GM12878 (cell line): Measurements from ENCODE around the gene ETF1. TPM values are rescaled to one million over a fixed set of nuclear protein-coding genes. Genes with fewer than 3 reads are reported as not detected.
A peak's percentile ranks its signal among the peaks of the same experiment; 100 is the strongest.

ENCODE experiments used
- ATAC-seq: fragments of 200-7000 bp; cut with Tn5 transposase; 3 replicates; pipeline ENCODE4 v1.9.1; 2020; ENCODE audit warnings: mild to moderate bottlenecking, moderate library complexity
- BruUV-seq: library from RNA; stranded (reverse); fragments of 400-500 nt; replicated peaks from 2 replicates; lab custom pipeline; 2021; lab: Mats Ljungman, UMichigan
- CTCF ChIA-PET: fragments of 300-600 bp; sonication (Branson Sonifier 250); formaldehyde crosslinking; extraction: SDS; loops from one replicate; lab custom pipeline; 2021; ENCODE audit warnings: inconsistent platforms; lab: Yijun Ruan, JAX
- POLR2A ChIA-PET: fragments of 350-600 bp; formaldehyde crosslinking; extraction: SDS; loops from one replicate; lab custom pipeline; 2021; ENCODE audit warnings: inconsistent platforms; lab: Charles Lee
- RAD21 ChIA-PET: fragments of 300-600 bp; sonication (Branson Sonifier 250); formaldehyde crosslinking; loops from one replicate; lab custom pipeline; 2023; ENCODE audit warnings: antibody characterized with exemption; ENCODE audit not compliant: unreplicated experiment; lab: Charles Lee
- SMC1A ChIA-PET: fragments of 300-600 bp; sonication (Branson Sonifier 250); formaldehyde crosslinking; loops from one replicate; lab custom pipeline; 2023; ENCODE audit not compliant: unreplicated experiment, uncharacterized antibody; lab: Charles Lee
- DNase-seq: peaks from one replicate; pipeline ENCODE4 v3.0.0-alpha.2; 2011; ENCODE audit warnings: low read depth, low spot score
- FAIRE-seq: peaks from 3 replicates; lab custom pipeline; 2011; peaks lifted over from hg19 to GRCh38; lab: Jason Lieb, UNC
- H2AFZ ChIP-seq: 2 replicates; pipeline ENCODE4 v1.6.0; 2011; ENCODE audit warnings: low read depth, low read length, control low read depth; ENCODE audit not compliant: control insufficient read depth
- H3K27ac ChIP-seq: 2 replicates; pipeline ENCODE4 v1.5.1; 2011; ENCODE audit warnings: control low read depth; ENCODE audit not compliant: control insufficient read depth, insufficient read depth
- H3K27me3 ChIP-seq, 2 experiments: replicated peaks in 1 of 2; 2 replicates each; pipeline versions ENCODE4 v1.6.0 to v1.6.1; 2011; ENCODE audit warnings: low read length in 1 of 2; ENCODE audit not compliant: control insufficient read depth in 2 of 2, insufficient read depth in 2 of 2
- H3K36me3 ChIP-seq, 2 experiments: 2 replicates each; pipeline ENCODE4 v1.5.1; 2011; ENCODE audit warnings: low read length in 1 of 2; ENCODE audit not compliant: control insufficient read depth in 2 of 2, insufficient read depth in 2 of 2
- H3K4me1 ChIP-seq: 2 replicates; pipeline ENCODE4 v1.6.1; 2011; ENCODE audit warnings: mild to moderate bottlenecking, low read length, moderate library complexity, mixed read lengths; ENCODE audit not compliant: control insufficient read depth, insufficient read depth
- H3K4me2 ChIP-seq: 2 replicates; pipeline ENCODE4 v1.6.0; 2011; ENCODE audit warnings: control low read depth; ENCODE audit not compliant: control insufficient read depth, insufficient read depth
- H3K4me3 ChIP-seq: fragments of 200-600 bp; sonication (generic); 2 replicates; pipeline ENCODE4 v1.5.1; 2016
- H3K79me2 ChIP-seq: 2 replicates; pipeline ENCODE4 v1.6.0; 2011; ENCODE audit warnings: low read length; ENCODE audit not compliant: control insufficient read depth, insufficient read depth
- H3K9ac ChIP-seq: 2 replicates; pipeline ENCODE4 v1.8.0; 2011; ENCODE audit warnings: low read length, control low read depth, mixed read lengths; ENCODE audit not compliant: control insufficient read depth, insufficient read depth
- H3K9me3 ChIP-seq: replicated peaks from 3 replicates; pipeline ENCODE4 v1.5.1; 2011; ENCODE audit warnings: mild to moderate bottlenecking, low read length; ENCODE audit not compliant: control insufficient read depth, insufficient read depth
- H4K20me1 ChIP-seq: 2 replicates; pipeline ENCODE4 v1.6.0; 2011; ENCODE audit not compliant: control insufficient read depth, insufficient read depth
- CREM ChIP-seq: IDR thresholded peaks from 2 replicates; pipeline ENCODE4 v1.6.1; 2014; ENCODE audit warnings: antibody characterized with exemption, low read depth
- EGR1 ChIP-seq, 2 experiments: IDR thresholded peaks; 1 replicate in 1 of 2; 2 replicates in 1 of 2; pipeline ENCODE4 v1.6.1; 2011 to 2012; ENCODE audit warnings: low read depth in 2 of 2, low read length in 2 of 2, borderline replicate concordance in 1 of 2, mild to moderate bottlenecking in 1 of 2, moderate library complexity in 1 of 2
- ETV6 ChIP-seq, 2 experiments: fragments of 450-650 bp in 1 of 2; IDR thresholded peaks in 1 of 2; conservative IDR thresholded peaks in 1 of 2; 2 replicates each; pipeline ENCODE4 v1.6.1; 2014; ENCODE audit warnings: antibody characterized with exemption in 1 of 2, borderline replicate concordance in 1 of 2, low read depth in 1 of 2, mild to moderate bottlenecking in 1 of 2, moderate library complexity in 1 of 2
- HDAC6 ChIP-seq: fragments of 200-600 bp; sonication (generic); IDR thresholded peaks from one replicate; pipeline ENCODE4 v1.8.0; 2017; ENCODE audit warnings: antibody characterized with exemption; ENCODE audit not compliant: unreplicated experiment
- PRDM15 ChIP-seq: fragments of 450-650 bp; formaldehyde crosslinking; IDR thresholded peaks from 2 replicates; pipeline ENCODE4 v1.4.0; 2020; ENCODE audit warnings: mild to moderate bottlenecking, moderate library complexity
- ZSCAN29 ChIP-seq: fragments of 450-650 bp; IDR thresholded peaks from 2 replicates; pipeline ENCODE4 v1.6.1; 2017; ENCODE audit warnings: mild to moderate bottlenecking, moderate library complexity
- WGBS: methylation state at CpG from one replicate; pipeline ENCODE4 v1.1.6; 2016; ENCODE audit warnings: low lambda C conversion rate; ENCODE audit not compliant: insufficient replicate concordance, insufficient coverage; ENCODE audit errors: missing lambda C conversion rate; 5-methylcytosine and 5-hydroxymethylcytosine counted together
- in situ Hi-C: fragments of 300-500 bp; cut with MboI; formaldehyde crosslinking; loops from 9 replicates; pipeline ENCODE4 v1.14.3; 2018; ENCODE audit warnings: mixed read lengths
- intact Hi-C: fragments of 100-400 bp; cut with micrococcal nuclease; formaldehyde crosslinking; loops from one replicate; pipeline ENCODE4 v1.14.2; 2022; ENCODE audit not compliant: unreplicated experiment
- polyA plus RNA-seq, 11 experiments: library from polyadenylated mRNA; depleted of rRNA in 4 of 11; unstranded in 6 of 11; stranded (reverse) in 5 of 11; fragments of >200 nt; fragmentation: Nextera tagmentation in 4 of 11; fragmentation: Illumina TruSeq in 1 of 11; extraction: Ambion mirVana in 4 of 11; extraction: Trizol in 1 of 11; gene quantifications; 1 replicate in 1 of 11; 2 replicates in 10 of 11; pipeline versions ENCODE4 v1.2.1 to v1.2.3, GENCODE V29; 2011 to 2016; ENCODE audit warnings: inconsistent platforms in 2 of 11, missing spikeins in 2 of 11, low read depth in 1 of 11
- total RNA-seq, 4 experiments: library from RNA; depleted of rRNA in 3 of 4; stranded (reverse); fragments of >200 nt in 3 of 4; fragmentation: Illumina TruSeq in 1 of 4; extraction: Trizol in 1 of 4; gene quantifications; 2 replicates each; pipeline versions ENCODE4 v1.2.1 to v1.2.3, GENCODE V29; 2013 to 2021

Gene ETF1
- total and polyA plus RNA-seq, 10 of the 15 experiments (the other 5 are each of a cell fraction or from before 2014, with no cell fraction given) = 29.8 to 145 (median 108) TPM

DNA sequence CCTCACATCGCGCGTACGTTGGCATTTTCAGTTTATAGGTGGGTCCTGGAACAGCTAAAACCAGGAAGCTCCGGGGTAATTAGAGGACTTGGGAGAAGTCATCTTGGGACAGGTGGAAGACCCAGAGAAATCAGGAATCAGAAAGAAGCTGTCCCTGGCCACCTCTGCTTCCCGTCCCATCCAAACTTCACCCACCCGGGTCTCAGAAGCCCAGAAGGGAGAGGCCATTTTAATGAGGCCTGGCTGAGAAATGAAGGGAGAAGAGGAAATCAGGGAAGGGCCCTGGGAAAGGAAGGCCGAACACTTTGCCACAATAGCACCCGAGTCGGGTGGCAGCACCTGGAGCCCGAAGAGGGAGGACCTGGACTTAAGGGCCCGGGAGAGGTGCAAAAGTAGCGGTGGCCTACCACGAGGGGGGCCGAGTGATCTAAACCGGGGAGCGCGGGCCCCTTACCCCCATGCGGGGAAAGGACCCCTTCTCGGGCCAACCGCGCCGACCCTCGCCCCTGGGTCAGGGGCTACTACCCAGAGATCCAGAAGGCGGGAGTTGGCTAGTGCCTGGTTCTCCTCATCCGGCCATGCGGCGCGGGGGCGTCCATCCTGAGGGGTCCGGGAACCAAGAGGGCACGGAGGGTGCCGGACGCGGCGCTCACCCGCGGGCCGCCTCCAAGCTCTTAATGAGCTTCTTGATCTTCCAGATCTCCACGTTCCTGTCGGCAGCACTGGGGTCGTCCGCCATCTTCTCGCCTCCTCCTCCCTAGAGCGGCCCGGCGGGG is 668 bp downstream of the ETF1 start (continued):
- TF ChIP-seq PRDM15 (CRISPR knock-in tag) = no peak
- TF ChIP-seq EGR1 (IDR thresholded peaks at IDR 0.05; ENCODE audit: borderline replicate concordance in 1 of 2, low read depth in 2 of 2, low read length in 2 of 2) = peak in 1 of 2 experiments; percentile 20; a peak in 1 of 3 replicates

- SMC1A ChIA-PET = no interaction called here
- POLR2A ChIA-PET = interaction anchor here (0.6 kb wide), 1 partner anchor 801 kb away, joined by 5 read pairs; no protein-coding TSS in a partner anchor
Observed at GRCh38 chr5:138541511-138542179, 1.4 kb downstream of the ETF1 start.

More at GRCh38 chr5:138541511-138542179, 1.4 kb downstream of the ETF1 start:
- H3K27ac ChIP-seq = peak overlapping the region; percentile 89
- no peaks in the 10 kb centered on the region for H3K9me3 ChIP-seq
- H4K20me1 ChIP-seq = no peaks in the 10 kb centered on the region
- no peak for TF ChIP-seq ZSCAN29
- no peak for TF ChIP-seq HDAC6
- no peak for TF ChIP-seq CREM
- no peak for TF ChIP-seq ETV6 (conservative IDR thresholded peaks at IDR 0.05 in 1 of 2, IDR thresholded peaks at IDR 0.05 in 1 of 2; ENCODE audit: borderline replicate concordance in 1 of 2, low read depth in 1 of 2)
- TF ChIP-seq, all 136 proteins: peak for 0
- Histone ChIP-seq H3K27me3 (no peaks in the 10 kb centered on the region), H2AFZ (no peak overlapping the region), H3K4me3 (peak overlapping the region; percentile 99), H3K9ac (peak overlapping the region; percentile 99), H3K4me1 (peaks cover 17% of the 10 kb centered on the region), H3K36me3 (peaks cover 0 to under 1% of the 10 kb centered on the region in 2 experiments; a peak in 3 of 4 replicates), H3K4me2 (peak overlapping the region; percentile 78), H3K79me2 (peaks cover 89% of the 10 kb centered on the region)
- ChIA-PET RAD21 (no interaction called here), CTCF (interaction anchor here (0.9 to 1.2 kb wide), 3 partner anchors 10 to 188 kb away, joined by 3 to 6 read pairs (median 3); no protein-coding TSS in a partner anchor)
- intact Hi-C loops (loop anchor here (5.0 kb wide), 1 partner anchor 204 kb away; the partner anchor contains the start of gene FAM53C), in situ Hi-C loops (no loop called here)
- WGBS = under 1% methylated on average over 6 of the region's 6 CpGs
- FAIRE-seq = no peak
- no peak for DNase-seq
- no TSS peak for BruUV-seq
- ATAC-seq = no peak
